Prostate gland (tissue), 2 donors: Measurements from ENCODE around the gene DROSHA. TPM values are rescaled to one million over a fixed set of nuclear protein-coding genes. Genes with fewer than 3 reads are reported as not detected.
"Not testable (repeated sequence)": the region's sequence is repeated elsewhere in the genome, so short reads cannot be mapped to it uniquely, and the experiment has no call there.

Source experiments
- DNase-seq: peaks from one replicate; pipeline ENCODE4 v3.0.0-alpha.2; 2019; ENCODE audit warnings: low spot score
- H3K27ac ChIP-seq, 2 donors: fragments of 200-600 bp; sonication (generic); 2 replicates each; pipeline ENCODE4 v1.5.1; 2017 to 2019
- H3K27me3 ChIP-seq: fragments of 200-600 bp; sonication (generic); replicated peaks from 2 replicates; pipeline ENCODE4 v1.5.1; 2019; ENCODE audit not compliant: insufficient read depth
- H3K36me3 ChIP-seq, 2 donors: fragments of 200-600 bp; sonication (generic); 1 replicate in 1 of 2; 2 replicates in 1 of 2; pipeline versions ENCODE4 v1.5.1 to v1.8.1; 2017 to 2019
- H3K4me1 ChIP-seq: fragments of 200-600 bp; sonication (generic); replicated peaks from 2 replicates; pipeline ENCODE4 v1.5.1; 2019
- H3K4me3 ChIP-seq, 2 donors: fragments of 200-600 bp; sonication (generic); 2 replicates each; pipeline ENCODE4 v1.5.1; 2017 to 2019
- H3K9me3 ChIP-seq: fragments of 200-600 bp; sonication (generic); 2 replicates; pipeline ENCODE4 v1.5.1; 2017
- CTCF ChIP-seq, 4 experiments: fragments of 200-600 bp in 2 of 4; fragments of 450-650 bp in 2 of 4; sonication (generic) in 2 of 4; IDR thresholded peaks; 1 replicate in 3 of 4; 2 replicates in 1 of 4; pipeline ENCODE4 v1.5.1; 2016 to 2019; ENCODE audit warnings: antibody characterized with exemption in 4 of 4, mild to moderate bottlenecking in 2 of 4, moderate library complexity in 2 of 4
- POLR2A ChIP-seq: fragments of 450-650 bp; IDR thresholded peaks from one replicate; pipeline ENCODE4 v1.6.1; 2016; ENCODE audit warnings: antibody characterized with exemption, mild to moderate bottlenecking
- POLR2AphosphoS5 ChIP-seq: sonication (generic); formaldehyde crosslinking; IDR thresholded peaks from one replicate; pipeline ENCODE4 v1.6.1; 2017; ENCODE audit warnings: antibody characterized with exemption
- WGBS: methylation state at CpG from one replicate; pipeline ENCODE4 v1.1.5; 2018; 5-methylcytosine and 5-hydroxymethylcytosine counted together
- intact Hi-C: fragments of 100-400 bp; cut with DNase I; formaldehyde crosslinking; loops from one replicate; pipeline ENCODE4 v1.14.2; 2022
- total RNA-seq, 2 donors: library from RNA; depleted of rRNA; stranded (reverse); fragments of >200 nt; gene quantifications; one replicate each; pipeline ENCODE4 v1.1.0, GENCODE V29; 2016

Gene DROSHA
- total RNA-seq, 2 donors from 2014 or later, result 27.6 to 45.7 TPM

GRCh38 chr5:31362529-31362900, 169.4 kb downstream of the DROSHA start:
- 90% methylated on average over 1 of the region's 1 CpG for WGBS
- Histone ChIP-seq H3K4me3 (no peak overlapping the region), H3K27me3 (no peaks in the 10 kb centered on the region), H3K36me3 (no peaks in the 10 kb centered on the region), H3K4me1 (no peaks in the 10 kb centered on the region), H3K9me3 (no peaks in the 10 kb centered on the region), H3K27ac (no peak overlapping the region)
- no peak for TF ChIP-seq CTCF (IDR thresholded peaks at IDR 0.05)
- no peak for TF ChIP-seq POLR2A
- no peak for TF ChIP-seq POLR2AphosphoS5
- intact Hi-C loops, result no loop called here
- no peak for DNase-seq

GRCh38 chr5:31361704-31362528, 170.0 kb downstream of the DROSHA start:
- H3K36me3 ChIP-seq, H3K4me1 ChIP-seq, DNase-seq, H3K27ac ChIP-seq, H3K9me3 ChIP-seq, H3K4me3 ChIP-seq, H3K27me3 ChIP-seq, intact Hi-C loops: not testable (repeated sequence)
- 86% methylated on average over 6 of the region's 6 CpGs for WGBS

GRCh38 chr5:31361234-31361633, 170.7 kb downstream of the DROSHA start:
- TF ChIP-seq POLR2A (no peak), POLR2AphosphoS5 (no peak), CTCF (IDR thresholded peaks at IDR 0.05) (no peak)
- no peak for DNase-seq
- Histone ChIP-seq H3K4me1 (no peaks in the 10 kb centered on the region), H3K4me3 (no peak overlapping the region), H3K9me3 (no peaks in the 10 kb centered on the region), H3K27me3 (no peaks in the 10 kb centered on the region), H3K36me3 (no peaks in the 10 kb centered on the region), H3K27ac (no peak overlapping the region)
- intact Hi-C loops, result no loop called here
- WGBS, result 19% methylated on average over 1 of the region's 1 CpG

GRCh38 chr5:31359839-31360238, 172.1 kb downstream of the DROSHA start:
- TF ChIP-seq POLR2AphosphoS5, result no peak
- TF ChIP-seq POLR2A, result no peak
- no peak for TF ChIP-seq CTCF (IDR thresholded peaks at IDR 0.05)
- Histone ChIP-seq H3K27ac (no peak overlapping the region), H3K9me3 (no peaks in the 10 kb centered on the region), H3K27me3 (no peaks in the 10 kb centered on the region), H3K4me3 (no peak overlapping the region), H3K4me1 (no peaks in the 10 kb centered on the region), H3K36me3 (no peaks in the 10 kb centered on the region)
- no peak for DNase-seq
- WGBS, result 73% methylated on average over 3 of the region's 3 CpGs
- intact Hi-C loops, result no loop called here

- H3K27me3 ChIP-seq, result no peaks in the 10 kb centered on the region
- no peaks in the 10 kb centered on the region for H3K36me3 ChIP-seq
- no peaks in the 10 kb centered on the region for H3K4me1 ChIP-seq
- 86% methylated on average over 11 of the region's 11 CpGs for WGBS
- no peak overlapping the region for H3K27ac ChIP-seq
- H3K4me3 ChIP-seq, result no peak overlapping the region
- TF ChIP-seq POLR2AphosphoS5 (no peak), POLR2A (no peak), CTCF (IDR thresholded peaks at IDR 0.05) (no peak)
- intact Hi-C loops, result no loop called here
- H3K9me3 ChIP-seq, result no peaks in the 10 kb centered on the region
- DNase-seq, result no peak
Measured at GRCh38 chr5:31357038-31357437, 174.9 kb downstream of the DROSHA start.
